CD4-positive, alpha-beta T cell (primary cell): Measurements from ENCODE around the gene THSD7A. TPM values are rescaled to one million over a fixed set of nuclear protein-coding genes. Genes with fewer than 3 reads are reported as not detected.

Source experiments
- ATAC-seq: fragments of 200-7000 bp; cut with Tn5 transposase; one replicate; pipeline ENCODE4 v1.10.0; 2022; ENCODE audit warnings: mild to moderate bottlenecking; ENCODE audit not compliant: poor library complexity
- CTCF ChIA-PET: fragments of 350-600 bp; sonication (Branson Sonifier 250); formaldehyde crosslinking; loops from one replicate; lab custom pipeline; 2021; ENCODE audit warnings: antibody characterized with exemption, inconsistent platforms; lab: Charles Lee
- POLR2A ChIA-PET: fragments of 350-600 bp; sonication (Branson Sonifier 250); formaldehyde crosslinking; loops from one replicate; lab custom pipeline; 2021; ENCODE audit warnings: antibody characterized with exemption, inconsistent platforms; lab: Charles Lee
- DNase-seq, 14 experiments: peaks; one replicate each; pipeline ENCODE4 v3.0.0-alpha.2; 2013 to 2020; ENCODE audit warnings: mixed read lengths in 2 of 14
- H3K27ac ChIP-seq, 2 donors: one replicate each; pipeline versions ENCODE4 v1.5.1 to v1.7.0; 2013; ENCODE audit warnings: low read length in 2 of 2, low read depth in 1 of 2, mild to moderate bottlenecking in 1 of 2
- H3K27me3 ChIP-seq, 2 experiments: 1 replicate in 1 of 2; 2 replicates in 1 of 2; pipeline versions ENCODE4 v1.6.1 to v1.7.0; 2013; ENCODE audit warnings: low read length in 2 of 2, control low read depth in 1 of 2, mild to moderate bottlenecking in 1 of 2, moderate library complexity in 1 of 2; ENCODE audit not compliant: insufficient read depth in 2 of 2, control insufficient read depth in 1 of 2
- H3K36me3 ChIP-seq: one replicate; pipeline ENCODE4 v1.6.1; 2013; ENCODE audit warnings: low read length, control low read depth; ENCODE audit not compliant: insufficient read depth
- H3K4me1 ChIP-seq: one replicate; pipeline ENCODE4 v1.6.1; 2013; ENCODE audit warnings: low read length, control low read depth; ENCODE audit not compliant: insufficient read depth
- H3K4me3 ChIP-seq: one replicate; pipeline ENCODE4 v1.5.1; 2013; ENCODE audit warnings: mild to moderate bottlenecking, low read length, moderate library complexity
- H3K9me3 ChIP-seq, 2 experiments: 1 replicate in 1 of 2; 2 replicates in 1 of 2; pipeline versions ENCODE4 v1.6.1 to v1.7.0; 2013; ENCODE audit warnings: low read length in 2 of 2, mild to moderate bottlenecking in 2 of 2, control low read depth in 1 of 2, moderate library complexity in 1 of 2; ENCODE audit not compliant: control insufficient read depth in 1 of 2, insufficient read depth in 1 of 2
- H3K27ac Mint-ChIP-seq: one replicate; pipeline ENCODE4 v1.8.0; 2020; ENCODE audit warnings: mixed read lengths
- H3K27me3 Mint-ChIP-seq: one replicate; pipeline ENCODE4 v1.8.0; 2021; ENCODE audit warnings: mixed read lengths
- H3K36me3 Mint-ChIP-seq: one replicate; pipeline ENCODE4 v1.8.0; 2021; ENCODE audit warnings: low read depth, mixed read lengths
- H3K4me1 Mint-ChIP-seq: one replicate; pipeline ENCODE4 v1.8.0; 2021; ENCODE audit warnings: low read depth, mixed read lengths
- H3K4me3 Mint-ChIP-seq: one replicate; pipeline ENCODE4 v1.8.0; 2020; ENCODE audit warnings: mild to moderate bottlenecking, mixed read lengths
- H3K9me3 Mint-ChIP-seq: one replicate; pipeline ENCODE4 v1.8.0; 2020; ENCODE audit warnings: mixed read lengths
- CTCF ChIP-seq: fragments of 200-600 bp; IDR thresholded peaks from one replicate; pipeline ENCODE4 v1.8.0; 2022; ENCODE audit warnings: antibody characterized with exemption, mild to moderate bottlenecking
- intact Hi-C, 2 experiments: fragments of 100-400 bp; cut with DNase I in 1 of 2; cut with micrococcal nuclease in 1 of 2; formaldehyde crosslinking; loops; one replicate each; pipeline versions ENCODE4 v1.15.1 to v1.9.0; 2023 to 2025; cut with DNase I, micrococcal nuclease
- total RNA-seq, 174 experiments: library from RNA in 2 of 174; stranded (reverse) in 2 of 174; gene quantifications; one replicate each; pipeline ENCODE4 v1.2.3 and lab custom pipeline; 2021 to 2026

The THSD7A gene
- total RNA-seq, 2 experiments from 2014 or later: not detected

- H3K27ac ChIP-seq: no peak overlapping the region
- H3K27ac Mint-ChIP-seq: no peak overlapping the region
- H3K4me3 Mint-ChIP-seq: no peak overlapping the region
- peaks cover 3% of the 10 kb centered on the region for H3K9me3 Mint-ChIP-seq
- ATAC-seq (no peak), DNase-seq (no peak)
- H3K9me3 ChIP-seq: no peaks in the 10 kb centered on the region
- intact Hi-C loops: loop anchor here in 1 of 2 experiments (5.0 kb wide), 1 partner anchor 886 kb away; no protein-coding TSS in a partner anchor
- ChIA-PET CTCF (no interaction called here), POLR2A (no interaction called here)
- no peaks in the 10 kb centered on the region for H3K27me3 Mint-ChIP-seq
- H3K27me3 ChIP-seq: no peaks in the 10 kb centered on the region
- TF ChIP-seq CTCF: no peak
- no peaks in the 10 kb centered on the region for H3K36me3 ChIP-seq
- H3K36me3 Mint-ChIP-seq: no peaks in the 10 kb centered on the region
- no peak overlapping the region for H3K4me3 ChIP-seq
- H3K4me1 ChIP-seq: no peaks in the 10 kb centered on the region
- no peaks in the 10 kb centered on the region for H3K4me1 Mint-ChIP-seq
Observed at GRCh38 chr7:11436316-11436715, 395.7 kb downstream of the THSD7A start.

- ATAC-seq: no peak
- TF ChIP-seq CTCF: no peak
- Mint-ChIP-seq H3K9me3 (no peaks in the 10 kb centered on the region), H3K27me3 (no peaks in the 10 kb centered on the region), H3K27ac (no peak overlapping the region), H3K4me3 (no peak overlapping the region), H3K4me1 (no peaks in the 10 kb centered on the region), H3K36me3 (no peaks in the 10 kb centered on the region)
- H3K27me3 ChIP-seq: no peaks in the 10 kb centered on the region
- ChIA-PET POLR2A (no interaction called here), CTCF (no interaction called here)
- intact Hi-C loops: no loop called here
- DNase-seq: no peak
- H3K4me3 ChIP-seq: no peak overlapping the region
- H3K36me3 ChIP-seq: no peaks in the 10 kb centered on the region
- no peak overlapping the region for H3K27ac ChIP-seq
- no peaks in the 10 kb centered on the region for H3K4me1 ChIP-seq
- no peaks in the 10 kb centered on the region for H3K9me3 ChIP-seq
Observed at GRCh38 chr7:11434366-11434765, 397.6 kb downstream of the THSD7A start.

GRCh38 chr7:11430841-11431240 is 401.2 kb downstream of the THSD7A start:
- DNase-seq (no peak), ATAC-seq (no peak)
- POLR2A ChIA-PET: no interaction called here
- Mint-ChIP-seq H3K36me3 (no peaks in the 10 kb centered on the region), H3K27ac (no peak overlapping the region), H3K27me3 (no peaks in the 10 kb centered on the region), H3K4me1 (no peaks in the 10 kb centered on the region), H3K9me3 (no peaks in the 10 kb centered on the region), H3K4me3 (no peak overlapping the region)
- intact Hi-C loops: no loop called here
- Histone ChIP-seq H3K27me3 (no peaks in the 10 kb centered on the region), H3K27ac (no peak overlapping the region), H3K36me3 (no peaks in the 10 kb centered on the region), H3K4me3 (no peak overlapping the region), H3K4me1 (no peaks in the 10 kb centered on the region), H3K9me3 (no peaks in the 10 kb centered on the region)
- no peak for TF ChIP-seq CTCF
- CTCF ChIA-PET: no interaction called here
